IPS DF 4.7 (cell line): ENCODE measurements around the gene TPO.
"Not testable (repeated sequence)": the region's sequence is repeated elsewhere in the genome, so short reads cannot be mapped to it uniquely, and the experiment has no call there.

Experiments
- DNase-seq: peaks from one replicate; pipeline ENCODE4 v3.0.0-alpha.2; 2013; ENCODE audit warnings: low spot score; ENCODE audit errors: extremely low read depth

Gene TPO

GRCh38 chr2:1501991-1502390, 88.7 kb downstream of the TPO start:
- DNase-seq = no peak

- no peak for DNase-seq
Observed at GRCh38 chr2:1502891-1503304, 89.6 kb downstream of the TPO start.

GRCh38 chr2:1503471-1504310, 90.4 kb downstream of the TPO start:
- DNase-seq = no peak

- no peak for DNase-seq
Observed at GRCh38 chr2:1504311-1504750, 91.1 kb downstream of the TPO start.

GRCh38 chr2:1505031-1505441, 91.8 kb downstream of the TPO start:
- no peak for DNase-seq

- no peak for DNase-seq
Observed at GRCh38 chr2:1509271-1510065, 96.2 kb downstream of the TPO start.

- no peak for DNase-seq
Observed at GRCh38 chr2:1510176-1510575, 96.9 kb downstream of the TPO start.

GRCh38 chr2:1511455-1511854, 98.2 kb downstream of the TPO start:
- no peak for DNase-seq

- DNase-seq = no peak
Observed at GRCh38 chr2:1512321-1513289, 99.3 kb downstream of the TPO start.

- no peak for DNase-seq
Observed at GRCh38 chr2:1514391-1515072, 101.3 kb downstream of the TPO start.

- no peak for DNase-seq
Observed at GRCh38 chr2:1515073-1515430, 101.8 kb downstream of the TPO start.

- DNase-seq = no peak
Observed at GRCh38 chr2:1515986-1516797, 102.9 kb downstream of the TPO start.

GRCh38 chr2:1516798-1517060, 103.5 kb downstream of the TPO start:
- DNase-seq = no peak

GRCh38 chr2:1517291-1517690, 104.0 kb downstream of the TPO start:
- not testable (repeated sequence) for DNase-seq

GRCh38 chr2:1517786-1518185, 104.5 kb downstream of the TPO start:
- no peak for DNase-seq

- DNase-seq = no peak
Observed at GRCh38 chr2:1518331-1518803, 105.1 kb downstream of the TPO start.

- no peak for DNase-seq
Observed at GRCh38 chr2:1518867-1519530, 105.7 kb downstream of the TPO start.

- DNase-seq = no peak
Observed at GRCh38 chr2:1521191-1521877, 108.1 kb downstream of the TPO start.
